IMR-90 (cell line): ENCODE results near the gene TUBGCP3. TPM values are rescaled to one million over a fixed set of nuclear protein-coding genes. Genes with fewer than 3 reads are reported as not detected.

Experiments
- ATAC-seq: fragments of 200-7000 bp; cut with Tn5 transposase; 2 replicates; pipeline ENCODE4 v1.9.1; 2020; ENCODE audit warnings: low read depth, mild to moderate bottlenecking, moderate library complexity
- BruUV-seq: library from RNA; stranded (reverse); fragments of 400-500 nt; replicated peaks from 2 replicates; lab custom pipeline; 2021; lab: Mats Ljungman, UMichigan
- CTCF ChIA-PET: fragments of 300-600 bp; formaldehyde crosslinking; extraction: SDS; loops from one replicate; lab custom pipeline; 2021; ENCODE audit warnings: antibody characterized with exemption; lab: Yijun Ruan, JAX
- POLR2A ChIA-PET: fragments of 300-600 bp; sonication (Branson Sonifier 250); formaldehyde crosslinking; loops from one replicate; lab custom pipeline; 2022; ENCODE audit warnings: antibody characterized with exemption; ENCODE audit not compliant: unreplicated experiment; lab: Charles Lee
- DNase-seq: peaks from one replicate; pipeline ENCODE4 v3.0.0; 2013
- H2AFZ ChIP-seq: replicated peaks from 2 replicates; pipeline ENCODE3; 2013; ENCODE audit warnings: low read length, mild to moderate bottlenecking; ENCODE audit not compliant: poor library complexity
- H2AK5ac ChIP-seq: 2 replicates; pipeline ENCODE4 v1.6.1; 2013; ENCODE audit warnings: low read depth, low read length, inconsistent platforms
- H2AK9ac ChIP-seq: replicated peaks from 2 replicates; pipeline ENCODE3; 2013; ENCODE audit warnings: mild to moderate bottlenecking, low read depth, low read length, moderate library complexity; ENCODE audit not compliant: poor library complexity
- H2BK120ac ChIP-seq: 2 replicates; pipeline ENCODE4 v1.6.1; 2013; ENCODE audit warnings: low read depth, low read length, inconsistent platforms
- H2BK15ac ChIP-seq: 3 replicates; pipeline ENCODE4 v1.6.1; 2013; ENCODE audit warnings: low read depth, low read length, inconsistent platforms
- H2BK20ac ChIP-seq: 2 replicates; pipeline ENCODE4 v1.6.1; 2013; ENCODE audit warnings: low read depth, mild to moderate bottlenecking, inconsistent platforms, low read length, moderate library complexity
- H2BK5ac ChIP-seq: 2 replicates; pipeline ENCODE4 v1.6.1; 2013; ENCODE audit warnings: mild to moderate bottlenecking, low read depth, low read length, inconsistent platforms; ENCODE audit not compliant: poor library complexity, severe bottlenecking
- H3K14ac ChIP-seq: replicated peaks from 2 replicates; pipeline ENCODE4 v1.6.1; 2013; ENCODE audit warnings: low read depth, low read length, inconsistent platforms
- H3K18ac ChIP-seq: 2 replicates; pipeline ENCODE4 v1.6.1; 2013; ENCODE audit warnings: low read depth, low read length, control low read depth
- H3K23ac ChIP-seq: 2 replicates; pipeline ENCODE4 v1.6.1; 2013; ENCODE audit warnings: low read depth, low read length, inconsistent platforms
- H3K27ac ChIP-seq: 2 replicates; pipeline ENCODE4 v1.5.1; 2013; ENCODE audit warnings: mild to moderate bottlenecking, control low read depth, low read length; ENCODE audit not compliant: insufficient read depth
- H3K27me3 ChIP-seq: 2 replicates; pipeline ENCODE4 v1.6.1; 2013; ENCODE audit warnings: low read length; ENCODE audit not compliant: control insufficient read depth, insufficient read depth
- H3K36me3 ChIP-seq: 2 replicates; pipeline ENCODE4 v1.6.1; 2013; ENCODE audit warnings: low read length, mixed read lengths; ENCODE audit not compliant: control insufficient read depth, insufficient read depth
- H3K4ac ChIP-seq: 2 replicates; pipeline ENCODE4 v1.6.1; 2013; ENCODE audit warnings: low read depth, low read length, inconsistent platforms
- H3K4me1 ChIP-seq: 2 replicates; pipeline ENCODE4 v1.6.1; 2013; ENCODE audit warnings: low read length, mixed read lengths; ENCODE audit not compliant: control insufficient read depth, insufficient read depth
- H3K4me2 ChIP-seq: 2 replicates; pipeline ENCODE4 v1.6.1; 2013; ENCODE audit warnings: low read depth, mild to moderate bottlenecking, control low read depth, low read length, moderate library complexity
- H3K4me3 ChIP-seq: 2 replicates; pipeline ENCODE4 v1.5.1; 2013; ENCODE audit warnings: low read depth, mild to moderate bottlenecking, control low read depth, low read length, moderate library complexity; ENCODE audit not compliant: insufficient read depth
- H3K56ac ChIP-seq: 2 replicates; pipeline ENCODE4 v1.6.1; 2013; ENCODE audit warnings: low read length, inconsistent platforms; ENCODE audit not compliant: insufficient read depth; ENCODE audit errors: extremely low read depth
- H3K79me1 ChIP-seq, 2 experiments: 2 replicates each; pipeline ENCODE4 v1.6.1; 2013; ENCODE audit warnings: low read length in 2 of 2, inconsistent platforms in 1 of 2, low read depth in 1 of 2
- H3K9ac ChIP-seq: 2 replicates; pipeline ENCODE4 v1.6.1; 2013; ENCODE audit warnings: low read depth, low read length, control low read depth
- H3K9me1 ChIP-seq: 2 replicates; pipeline ENCODE4 v1.6.1; 2013; ENCODE audit warnings: low read length, inconsistent platforms; ENCODE audit not compliant: insufficient read depth
- H3K9me3 ChIP-seq: 2 replicates; pipeline ENCODE4 v1.6.1; 2013; ENCODE audit warnings: low read length; ENCODE audit not compliant: control insufficient read depth, insufficient read depth
- H4K20me1 ChIP-seq: 2 replicates; pipeline ENCODE4 v1.6.1; 2013; ENCODE audit warnings: low read length, inconsistent platforms; ENCODE audit not compliant: insufficient read depth
- H4K5ac ChIP-seq: 2 replicates; pipeline ENCODE4 v1.6.1; 2013; ENCODE audit warnings: mild to moderate bottlenecking, low read depth, low read length, control low read depth
- H4K8ac ChIP-seq, 2 experiments: 2 replicates each; pipeline ENCODE4 v1.6.1; 2013; ENCODE audit warnings: low read depth in 2 of 2, low read length in 2 of 2, control low read depth in 1 of 2, inconsistent platforms in 1 of 2
- H4K91ac ChIP-seq: 2 replicates; pipeline ENCODE4 v1.6.1; 2013; ENCODE audit warnings: low read depth, low read length, inconsistent platforms; ENCODE audit not compliant: insufficient read depth
- BHLHE40 ChIP-seq: fragments of 150-350 bp; IDR thresholded peaks from 2 replicates; pipeline ENCODE4 v1.6.1; 2016; ENCODE audit warnings: mild to moderate bottlenecking, low read depth, low read length
- CEBPB ChIP-seq: IDR thresholded peaks from 2 replicates; pipeline ENCODE4 v1.6.1; 2012; ENCODE audit warnings: low read depth, low read length, improper control_type of control experiment
- CHD1 ChIP-seq: IDR thresholded peaks from 2 replicates; pipeline ENCODE4 v1.6.1; 2012; ENCODE audit warnings: low read depth, low read length, improper control_type of control experiment
- CTCF ChIP-seq: conservative IDR thresholded peaks from 2 replicates; pipeline ENCODE4 v1.5.1; 2012; ENCODE audit warnings: mild to moderate bottlenecking, low read depth, low read length, improper control_type of control experiment
- ELK1 ChIP-seq: fragments of 150-350 bp; IDR thresholded peaks from 2 replicates; pipeline ENCODE4 v1.6.1; 2016; ENCODE audit warnings: low read depth, mild to moderate bottlenecking, low read length, moderate library complexity, borderline replicate concordance
- FOS ChIP-seq: fragments of 150-350 bp; IDR thresholded peaks from 2 replicates; pipeline ENCODE4 v1.6.1; 2016; ENCODE audit warnings: low read depth, low read length
- MAFK ChIP-seq: IDR thresholded peaks from 2 replicates; pipeline ENCODE4 v1.6.1; 2012; ENCODE audit warnings: low read depth, low read length, improper control_type of control experiment
- MAZ ChIP-seq: IDR thresholded peaks from 2 replicates; pipeline ENCODE4 v1.6.1; 2012; ENCODE audit warnings: low read depth, mild to moderate bottlenecking, low read length, improper control_type of control experiment, moderate library complexity, borderline replicate concordance
- MXI1 ChIP-seq: IDR thresholded peaks from 2 replicates; pipeline ENCODE4 v1.6.1; 2012; ENCODE audit warnings: low read depth, mild to moderate bottlenecking, low read length, moderate library complexity, borderline replicate concordance
- NFE2L2 ChIP-seq: fragments of 150-350 bp; IDR thresholded peaks from 2 replicates; pipeline ENCODE4 v1.6.1; 2016; ENCODE audit warnings: low read depth, mild to moderate bottlenecking, low read length
- POLR2A ChIP-seq: IDR thresholded peaks from 2 replicates; pipeline ENCODE4 v1.6.1; 2012; ENCODE audit warnings: mild to moderate bottlenecking, low read depth, low read length
- RAD21 ChIP-seq: IDR thresholded peaks from 2 replicates; pipeline ENCODE4 v1.6.1; 2012; ENCODE audit warnings: low read length, improper control_type of control experiment
- RCOR1 ChIP-seq: IDR thresholded peaks from 2 replicates; pipeline ENCODE4 v1.6.1; 2012; ENCODE audit warnings: mild to moderate bottlenecking, low read length, improper control_type of control experiment; ENCODE audit not compliant: insufficient replicate concordance
- RFX5 ChIP-seq: IDR thresholded peaks from 2 replicates; pipeline ENCODE4 v1.8.0; 2012; ENCODE audit warnings: low read depth, mild to moderate bottlenecking, low read length, moderate library complexity
- SMC3 ChIP-seq: fragments of 150-350 bp; IDR thresholded peaks from 2 replicates; pipeline ENCODE4 v1.6.1; 2016; ENCODE audit warnings: low read depth, mild to moderate bottlenecking, antibody characterized with exemption, low read length, moderate library complexity
- USF2 ChIP-seq: fragments of 150-350 bp; IDR thresholded peaks from 2 replicates; pipeline ENCODE4 v1.6.1; 2017; ENCODE audit warnings: mild to moderate bottlenecking, antibody characterized with exemption, low read length, low read depth
- WGBS, 2 experiments: methylation state at CpG; one replicate each; pipeline versions ENCODE4 v1.1.5 to v1.1.7; 2013; ENCODE audit warnings: missing lambda C conversion rate in 2 of 2; ENCODE audit not compliant: insufficient read length in 1 of 2; ENCODE audit errors: extremely low coverage in 2 of 2; 5-methylcytosine and 5-hydroxymethylcytosine counted together
- dilution Hi-C: fragments of 300-500 bp; cut with HindIII; formaldehyde crosslinking; loops from one replicate; pipeline ENCODE4 v1.14.3; 2018; ENCODE audit warnings: low sequenced_read_pairs; ENCODE audit not compliant: unreplicated experiment
- in situ Hi-C: fragments of 300-500 bp; cut with MboI; formaldehyde crosslinking; loops from 3 replicates; pipeline ENCODE4 v1.14.3; 2019; ENCODE audit warnings: low sequenced_read_pairs, inconsistent platforms, mixed read lengths
- intact Hi-C: fragments of 100-400 bp; cut with micrococcal nuclease; formaldehyde crosslinking; loops from 2 replicates; pipeline ENCODE4 v1.10.0; 2022
- polyA plus RNA-seq, 3 experiments: library from polyadenylated mRNA; depleted of rRNA; stranded (reverse); fragments of >200 nt; gene quantifications; 2 replicates each; pipeline ENCODE4 v1.2.3, GENCODE V29; 2012; ENCODE audit warnings: low replicate concordance in 1 of 3
- total RNA-seq: library from RNA; depleted of rRNA; stranded (reverse); fragments of >200 nt; gene quantifications from 2 replicates; pipeline ENCODE4 v1.2.3, GENCODE V29; 2012

The TUBGCP3 gene
- total and polyA plus RNA-seq, 2 of the 4 experiments (the other 2 are of a cell fraction), result 16.0 to 17.8 TPM

GRCh38 chr13:112441226-112441625 is 146.7 kb downstream of the TUBGCP3 start:
- Histone ChIP-seq H3K27me3 (peaks cover 9% of the 10 kb centered on the region), H3K14ac (no peak overlapping the region), H3K27ac (no peak overlapping the region), H3K4me3 (no peak overlapping the region), H2BK15ac (no peak overlapping the region), H3K4me1 (no peaks in the 10 kb centered on the region), H2BK5ac (no peak overlapping the region), H3K56ac (no peak overlapping the region), H2AK5ac (no peak overlapping the region), H2AFZ (no peak overlapping the region), H3K4ac (no peak overlapping the region), H3K9ac (no peak overlapping the region), H4K20me1 (no peaks in the 10 kb centered on the region), H3K23ac (no peak overlapping the region), H2BK120ac (no peak overlapping the region), H3K9me1 (no peaks in the 10 kb centered on the region), H3K4me2 (no peak overlapping the region), H3K79me1 (no peaks in the 10 kb centered on the region), H3K18ac (no peak overlapping the region), H4K5ac (no peak overlapping the region), H4K8ac (no peak overlapping the region), H3K9me3 (no peaks in the 10 kb centered on the region), H3K36me3 (no peaks in the 10 kb centered on the region), H2BK20ac (no peak overlapping the region), H2AK9ac (no peak overlapping the region), H4K91ac (no peak overlapping the region)
- no TSS peak for BruUV-seq
- WGBS, 2 experiments, result 84% methylated on average over 11 of the region's 17 CpGs; no CpG with 5 or more reads in 1 of the 2 experiments
- DNase-seq (no peak), ATAC-seq (no peak)
- in situ Hi-C loops, result loop anchor here (5.0 kb wide), 1 partner anchor 969 kb away; no protein-coding TSS in a partner anchor
- TF ChIP-seq MAZ, result no peak
- no peak for TF ChIP-seq USF2
- no peak for TF ChIP-seq POLR2A
- no peak for TF ChIP-seq MXI1
- TF ChIP-seq RFX5, result no peak
- TF ChIP-seq ELK1, result no peak
- no peak for TF ChIP-seq RCOR1
- no peak for TF ChIP-seq NFE2L2
- no peak for TF ChIP-seq CEBPB
- TF ChIP-seq RAD21, result no peak
- no peak for TF ChIP-seq FOS
- TF ChIP-seq BHLHE40, result no peak
- TF ChIP-seq MAFK, result no peak
- TF ChIP-seq SMC3, result no peak
- no peak for TF ChIP-seq CHD1
- no peak for TF ChIP-seq CTCF
- POLR2A ChIA-PET, result no interaction called here
- intact Hi-C loops, result loop anchor here (10.0 kb wide), 1 partner anchor 1376 kb away; no protein-coding TSS in a partner anchor
- CTCF ChIA-PET, result no interaction called here
- dilution Hi-C loops, result no loop called here
